ENCODE results near the gene TNIK. TPM values are rescaled to one million over a fixed set of nuclear protein-coding genes. Genes with fewer than 3 reads are reported as not detected.

The TNIK gene
- polyA plus RNA-seq, 1 donor from 2014 or later: 19.3 TPM

- Histone ChIP-seq H3F3A (ENCODE audit: insufficient read depth, low read length, poor library complexity, severe bottlenecking) (no peaks in the 10 kb centered on the region), H2AFZ (ENCODE audit: low read depth, low read length) (no peak overlapping the region), H3K27me3 (ENCODE audit: insufficient read depth, low read depth, low read length) (no peaks in the 10 kb centered on the region), H3K9me2 (ENCODE audit: insufficient read depth, low read length) (no peaks in the 10 kb centered on the region), H3K27ac (ENCODE audit: low read length) (no peak overlapping the region), H3K4me3 (ENCODE audit: low read length) (no peak overlapping the region), H3K9me3 (ENCODE audit: low read length) (no peaks in the 10 kb centered on the region), H3K9ac (ENCODE audit: low read length) (no peak overlapping the region), H3K79me2 (replicated peaks; ENCODE audit: insufficient read depth, low read length) (no peaks in the 10 kb centered on the region), H4K20me1 (ENCODE audit: insufficient read depth) (no peaks in the 10 kb centered on the region), H3K4me2 (ENCODE audit: low read length) (no peak overlapping the region), H3K36me3 (ENCODE audit: insufficient read depth, low read length) (no peaks in the 10 kb centered on the region)
- TF ChIP-seq POLR2AphosphoS5 (IDR thresholded peaks at IDR 0.05): no peak
- TF ChIP-seq RAD21 (conservative IDR thresholded peaks at IDR 0.05): no peak
- TF ChIP-seq EZH2 (IDR thresholded peaks at IDR 0.05; ENCODE audit: borderline replicate concordance, insufficient read depth, low read length, poor library complexity, severe bottlenecking): no peak
- no peak for TF ChIP-seq SMC3 (conservative IDR thresholded peaks at IDR 0.05; ENCODE audit: poor library complexity)
- TF ChIP-seq MXI1 (conservative IDR thresholded peaks at IDR 0.05; ENCODE audit: poor library complexity, severe bottlenecking): no peak
- no peak for TF ChIP-seq CTCF (IDR thresholded peaks at IDR 0.05; ENCODE audit: poor library complexity, severe bottlenecking)
- no peak for TF ChIP-seq EP300 (conservative IDR thresholded peaks at IDR 0.05; ENCODE audit: poor library complexity, severe bottlenecking)
- TF ChIP-seq TAF1 (IDR thresholded peaks at IDR 0.05; ENCODE audit: low read depth): no peak
- no peak for TF ChIP-seq REST (IDR thresholded peaks at IDR 0.05; ENCODE audit: borderline replicate concordance)
These were observed 34.4 kb upstream of the TNIK start for GRCh38 chr3:171494457-171495109.

DNA sequence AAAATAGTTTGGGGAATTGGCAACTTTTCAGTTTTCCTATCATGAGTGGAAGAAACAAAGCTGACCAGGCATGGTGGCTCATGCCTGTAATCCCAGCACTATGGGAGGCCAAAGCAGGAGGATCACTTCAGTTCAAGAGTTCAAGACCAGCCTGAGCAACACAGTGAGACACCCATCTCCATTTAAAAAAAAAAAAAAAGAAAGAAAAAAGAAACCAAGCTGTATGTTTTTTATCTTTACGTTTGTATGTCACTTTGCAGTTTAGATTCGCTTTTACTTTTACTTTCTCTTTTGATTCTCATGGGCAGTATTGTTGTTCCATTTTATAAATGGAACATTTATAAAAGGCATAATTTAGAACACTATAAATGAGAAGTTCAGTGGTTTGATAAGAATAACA lies 31.2 kb upstream of the TNIK start:
- Histone ChIP-seq H3K4me3 (ENCODE audit: low read length) (no peak overlapping the region), H3K27me3 (ENCODE audit: insufficient read depth, low read depth, low read length) (no peaks in the 10 kb centered on the region), H3K27ac (ENCODE audit: low read length) (no peak overlapping the region), H3K4me2 (ENCODE audit: low read length) (no peak overlapping the region), H3K79me2 (replicated peaks; ENCODE audit: insufficient read depth, low read length) (no peaks in the 10 kb centered on the region), H3K9me3 (ENCODE audit: low read length) (no peaks in the 10 kb centered on the region), H3K9ac (ENCODE audit: low read length) (no peak overlapping the region), H4K20me1 (ENCODE audit: insufficient read depth) (no peaks in the 10 kb centered on the region), H3K36me3 (ENCODE audit: insufficient read depth, low read length) (no peaks in the 10 kb centered on the region), H2AFZ (ENCODE audit: low read depth, low read length) (no peak overlapping the region), H3F3A (ENCODE audit: insufficient read depth, low read length, poor library complexity, severe bottlenecking) (no peaks in the 10 kb centered on the region), H3K9me2 (ENCODE audit: insufficient read depth, low read length) (no peaks in the 10 kb centered on the region)
- TF ChIP-seq EZH2 (IDR thresholded peaks at IDR 0.05; ENCODE audit: borderline replicate concordance, insufficient read depth, low read length, poor library complexity, severe bottlenecking) (no peak), RAD21 (conservative IDR thresholded peaks at IDR 0.05) (no peak), CTCF (IDR thresholded peaks at IDR 0.05; ENCODE audit: poor library complexity, severe bottlenecking) (no peak), POLR2AphosphoS5 (IDR thresholded peaks at IDR 0.05) (no peak), SMC3 (conservative IDR thresholded peaks at IDR 0.05; ENCODE audit: poor library complexity) (no peak), TAF1 (IDR thresholded peaks at IDR 0.05; ENCODE audit: low read depth) (no peak), REST (IDR thresholded peaks at IDR 0.05; ENCODE audit: borderline replicate concordance) (no peak), MXI1 (conservative IDR thresholded peaks at IDR 0.05; ENCODE audit: poor library complexity, severe bottlenecking) (no peak), EP300 (conservative IDR thresholded peaks at IDR 0.05; ENCODE audit: poor library complexity, severe bottlenecking) (no peak)
